ENCODE measurements around the gene RAD51B. TPM values are rescaled to one million over a fixed set of nuclear protein-coding genes. Genes with fewer than 3 reads are reported as not detected.
A peak's percentile ranks its signal among the peaks of the same experiment; 100 is the strongest.

Gene RAD51B
- total RNA-seq, 4 donors from 2014 or later: 19.6 to 39.7 (median 25.4) TPM

DNA sequence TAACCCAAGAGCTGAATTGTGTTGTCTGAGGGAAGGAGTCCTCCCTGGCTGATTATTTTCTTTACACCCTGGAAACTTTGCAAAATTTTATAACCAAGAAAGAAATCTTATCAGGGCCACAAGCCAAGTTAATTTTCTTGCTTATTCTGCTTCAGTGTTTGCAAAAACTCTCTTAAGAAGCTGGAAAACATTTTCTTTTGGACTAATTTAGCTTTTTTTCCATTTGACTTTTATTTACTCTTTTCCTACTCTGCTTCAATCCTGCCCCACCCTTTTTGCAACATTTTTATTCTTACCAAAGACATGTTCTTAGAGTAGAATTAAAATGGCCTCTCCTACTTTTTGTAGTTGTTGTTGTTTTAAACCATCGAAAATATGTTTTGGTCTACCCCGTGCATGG is 594.5 kb downstream of the RAD51B start:
- TF ChIP-seq, protein P1, sequence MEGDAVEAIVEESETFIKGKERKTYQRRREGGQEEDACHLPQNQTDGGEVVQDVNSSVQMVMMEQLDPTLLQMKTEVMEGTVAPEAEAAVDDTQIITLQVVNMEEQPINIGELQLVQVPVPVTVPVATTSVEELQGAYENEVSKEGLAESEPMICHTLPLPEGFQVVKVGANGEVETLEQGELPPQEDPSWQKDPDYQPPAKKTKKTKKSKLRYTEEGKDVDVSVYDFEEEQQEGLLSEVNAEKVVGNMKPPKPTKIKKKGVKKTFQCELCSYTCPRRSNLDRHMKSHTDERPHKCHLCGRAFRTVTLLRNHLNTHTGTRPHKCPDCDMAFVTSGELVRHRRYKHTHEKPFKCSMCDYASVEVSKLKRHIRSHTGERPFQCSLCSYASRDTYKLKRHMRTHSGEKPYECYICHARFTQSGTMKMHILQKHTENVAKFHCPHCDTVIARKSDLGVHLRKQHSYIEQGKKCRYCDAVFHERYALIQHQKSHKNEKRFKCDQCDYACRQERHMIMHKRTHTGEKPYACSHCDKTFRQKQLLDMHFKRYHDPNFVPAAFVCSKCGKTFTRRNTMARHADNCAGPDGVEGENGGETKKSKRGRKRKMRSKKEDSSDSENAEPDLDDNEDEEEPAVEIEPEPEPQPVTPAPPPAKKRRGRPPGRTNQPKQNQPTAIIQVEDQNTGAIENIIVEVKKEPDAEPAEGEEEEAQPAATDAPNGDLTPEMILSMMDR (IDR thresholded peaks at IDR 0.05): no peak
- TF ChIP-seq POLR2A (IDR thresholded peaks at IDR 0.05) (no peak), EP300 (IDR thresholded peaks at IDR 0.05) (no peak), POLR2AphosphoS5 (IDR thresholded peaks at IDR 0.05) (no peak)
- Histone ChIP-seq H3K27me3 (no peaks in the 10 kb centered on the region), H3K36me3 (no peaks in the 10 kb centered on the region), H3K4me1 (peaks cover 30% of the 10 kb centered on the region), H3K27ac (peak overlapping the region; percentile 58), H3K9me3 (no peaks in the 10 kb centered on the region), H3K4me3 (no peak overlapping the region)
- DNase-seq (ENCODE audit: low spot score in 2 of 2): no peak
- WGBS: 54% methylated on average over 2 of the region's 2 CpGs

GRCh38 chr14:68416171-68416570 is 596.6 kb downstream of the RAD51B start:
- Histone ChIP-seq H3K27me3 (no peaks in the 10 kb centered on the region), H3K27ac (no peak overlapping the region), H3K4me1 (peaks cover 29% of the 10 kb centered on the region), H3K9me3 (no peaks in the 10 kb centered on the region), H3K4me3 (no peak overlapping the region), H3K36me3 (no peaks in the 10 kb centered on the region)
- WGBS: 84% methylated on average over 4 of the region's 4 CpGs
- DNase-seq (ENCODE audit: low spot score in 2 of 2): no peak
- TF ChIP-seq, protein P1 (IDR thresholded peaks at IDR 0.05): no peak
- no peak for TF ChIP-seq EP300 (IDR thresholded peaks at IDR 0.05)

GRCh38 chr14:68417009-68417650 is 597.6 kb downstream of the RAD51B start:
- Histone ChIP-seq H3K4me1 (peaks cover 29% of the 10 kb centered on the region), H3K27ac (no peak overlapping the region), H3K9me3 (no peaks in the 10 kb centered on the region), H3K36me3 (no peaks in the 10 kb centered on the region), H3K4me3 (no peak overlapping the region), H3K27me3 (no peaks in the 10 kb centered on the region)
- DNase-seq (ENCODE audit: low spot score in 2 of 2): no peak
- TF ChIP-seq EP300 (IDR thresholded peaks at IDR 0.05) (no peak), POLR2AphosphoS5 (IDR thresholded peaks at IDR 0.05) (no peak), POLR2A (IDR thresholded peaks at IDR 0.05) (no peak)
- TF ChIP-seq, protein P1 (IDR thresholded peaks at IDR 0.05): no peak
- 76% methylated on average over 5 of the region's 5 CpGs for WGBS

GRCh38 chr14:68418174-68419118 is 598.9 kb downstream of the RAD51B start:
- no peak for TF ChIP-seq POLR2A (IDR thresholded peaks at IDR 0.05)
- no peak for TF ChIP-seq EP300 (IDR thresholded peaks at IDR 0.05)
- TF ChIP-seq, protein P1 (IDR thresholded peaks at IDR 0.05): no peak
- TF ChIP-seq POLR2AphosphoS5 (IDR thresholded peaks at IDR 0.05): no peak
- Histone ChIP-seq H3K4me1 (peaks cover 29% of the 10 kb centered on the region), H3K9me3 (no peaks in the 10 kb centered on the region), H3K4me3 (no peak overlapping the region), H3K27me3 (no peaks in the 10 kb centered on the region), H3K36me3 (no peaks in the 10 kb centered on the region), H3K27ac (no peak overlapping the region)
- WGBS: 78% methylated on average over 3 of the region's 3 CpGs
- DNase-seq (ENCODE audit: low spot score in 2 of 2): no peak

DNA sequence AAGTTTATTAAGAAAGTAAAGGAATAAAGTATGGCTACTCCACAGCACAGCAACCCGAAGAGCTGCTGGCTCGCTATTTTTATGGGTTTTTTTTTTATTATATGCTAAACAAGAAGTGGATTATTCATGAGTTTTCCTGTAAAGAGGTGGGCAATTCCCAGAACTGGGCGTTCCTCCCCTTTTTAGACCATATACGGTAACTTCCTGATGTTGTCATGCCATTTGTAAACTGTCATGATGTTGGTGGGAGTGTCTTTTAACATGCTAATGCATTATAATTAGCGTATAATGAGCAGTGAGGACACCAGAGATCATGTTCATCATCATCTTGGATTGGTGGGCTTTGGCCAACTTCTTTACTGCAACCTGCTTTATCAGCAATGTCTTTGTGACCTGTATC is 600.8 kb downstream of the RAD51B start:
- H3K36me3 ChIP-seq: no peaks in the 10 kb centered on the region
- WGBS: 77% methylated on average over 5 of the region's 5 CpGs
- H3K27me3 ChIP-seq: no peaks in the 10 kb centered on the region
- H3K4me3 ChIP-seq: no peak overlapping the region
- TF ChIP-seq POLR2AphosphoS5 (IDR thresholded peaks at IDR 0.05): no peak
- TF ChIP-seq, protein P1 (IDR thresholded peaks at IDR 0.05): no peak
- TF ChIP-seq EP300 (IDR thresholded peaks at IDR 0.05): no peak
- TF ChIP-seq POLR2A (IDR thresholded peaks at IDR 0.05): no peak
- no peak overlapping the region for H3K27ac ChIP-seq
- H3K4me1 ChIP-seq: peaks cover 20% of the 10 kb centered on the region
- no peak for DNase-seq (ENCODE audit: low spot score in 2 of 2)
- no peaks in the 10 kb centered on the region for H3K9me3 ChIP-seq
